GM12878 (cell line): ENCODE results near the gene DYDC1. TPM values are rescaled to one million over a fixed set of nuclear protein-coding genes. Genes with fewer than 3 reads are reported as not detected.

Experiments
- ATAC-seq: fragments of 200-7000 bp; cut with Tn5 transposase; 3 replicates; pipeline ENCODE4 v1.9.1; 2020; ENCODE audit warnings: mild to moderate bottlenecking, moderate library complexity
- BruUV-seq: library from RNA; stranded (reverse); fragments of 400-500 nt; replicated peaks from 2 replicates; lab custom pipeline; 2021; lab: Mats Ljungman, UMichigan
- CTCF ChIA-PET: fragments of 300-600 bp; sonication (Branson Sonifier 250); formaldehyde crosslinking; extraction: SDS; loops from one replicate; lab custom pipeline; 2021; ENCODE audit warnings: inconsistent platforms; lab: Yijun Ruan, JAX
- POLR2A ChIA-PET: fragments of 350-600 bp; formaldehyde crosslinking; extraction: SDS; loops from one replicate; lab custom pipeline; 2021; ENCODE audit warnings: inconsistent platforms; lab: Charles Lee
- RAD21 ChIA-PET: fragments of 300-600 bp; sonication (Branson Sonifier 250); formaldehyde crosslinking; loops from one replicate; lab custom pipeline; 2023; ENCODE audit warnings: antibody characterized with exemption; ENCODE audit not compliant: unreplicated experiment; lab: Charles Lee
- SMC1A ChIA-PET: fragments of 300-600 bp; sonication (Branson Sonifier 250); formaldehyde crosslinking; loops from one replicate; lab custom pipeline; 2023; ENCODE audit not compliant: unreplicated experiment, uncharacterized antibody; lab: Charles Lee
- DNase-seq: peaks from one replicate; pipeline ENCODE4 v3.0.0-alpha.2; 2011; ENCODE audit warnings: low read depth, low spot score
- FAIRE-seq: peaks from 3 replicates; lab custom pipeline; 2011; peaks lifted over from hg19 to GRCh38; lab: Jason Lieb, UNC
- H2AFZ ChIP-seq: 2 replicates; pipeline ENCODE4 v1.6.0; 2011; ENCODE audit warnings: low read depth, low read length, control low read depth; ENCODE audit not compliant: control insufficient read depth
- H3K27ac ChIP-seq: 2 replicates; pipeline ENCODE4 v1.5.1; 2011; ENCODE audit warnings: control low read depth; ENCODE audit not compliant: control insufficient read depth, insufficient read depth
- H3K27me3 ChIP-seq, 2 experiments: replicated peaks in 1 of 2; 2 replicates each; pipeline versions ENCODE4 v1.6.0 to v1.6.1; 2011; ENCODE audit warnings: low read length in 1 of 2; ENCODE audit not compliant: control insufficient read depth in 2 of 2, insufficient read depth in 2 of 2
- H3K36me3 ChIP-seq, 2 experiments: 2 replicates each; pipeline ENCODE4 v1.5.1; 2011; ENCODE audit warnings: low read length in 1 of 2; ENCODE audit not compliant: control insufficient read depth in 2 of 2, insufficient read depth in 2 of 2
- H3K4me1 ChIP-seq: 2 replicates; pipeline ENCODE4 v1.6.1; 2011; ENCODE audit warnings: mild to moderate bottlenecking, low read length, moderate library complexity, mixed read lengths; ENCODE audit not compliant: control insufficient read depth, insufficient read depth
- H3K4me2 ChIP-seq: 2 replicates; pipeline ENCODE4 v1.6.0; 2011; ENCODE audit warnings: control low read depth; ENCODE audit not compliant: control insufficient read depth, insufficient read depth
- H3K4me3 ChIP-seq: fragments of 200-600 bp; sonication (generic); 2 replicates; pipeline ENCODE4 v1.5.1; 2016
- H3K79me2 ChIP-seq: 2 replicates; pipeline ENCODE4 v1.6.0; 2011; ENCODE audit warnings: low read length; ENCODE audit not compliant: control insufficient read depth, insufficient read depth
- H3K9ac ChIP-seq: 2 replicates; pipeline ENCODE4 v1.8.0; 2011; ENCODE audit warnings: low read length, control low read depth, mixed read lengths; ENCODE audit not compliant: control insufficient read depth, insufficient read depth
- H3K9me3 ChIP-seq: replicated peaks from 3 replicates; pipeline ENCODE4 v1.5.1; 2011; ENCODE audit warnings: mild to moderate bottlenecking, low read length; ENCODE audit not compliant: control insufficient read depth, insufficient read depth
- H4K20me1 ChIP-seq: 2 replicates; pipeline ENCODE4 v1.6.0; 2011; ENCODE audit not compliant: control insufficient read depth, insufficient read depth
- BCL11A ChIP-seq: IDR thresholded peaks from 2 replicates; pipeline ENCODE4 v1.6.1; 2011; ENCODE audit warnings: low read depth, low read length
- CBX3 ChIP-seq: fragments of 200-600 bp; sonication (generic); IDR thresholded peaks from 2 replicates; pipeline ENCODE4 v1.6.1; 2016; ENCODE audit warnings: low read depth, borderline replicate concordance
- E4F1 ChIP-seq: fragments of 450-650 bp; IDR thresholded peaks from 2 replicates; pipeline ENCODE4 v1.6.1; 2018; ENCODE audit warnings: borderline replicate concordance, mild to moderate bottlenecking; ENCODE audit not compliant: partially characterized antibody
- ELK1 ChIP-seq: IDR thresholded peaks from 2 replicates; pipeline ENCODE4 v1.6.1; 2012; ENCODE audit warnings: low read depth, low read length, improper control_type of control experiment
- GATAD2B ChIP-seq: fragments of 450-650 bp; conservative IDR thresholded peaks from 2 replicates; pipeline ENCODE4 v1.6.1; 2017; ENCODE audit warnings: low read depth, mild to moderate bottlenecking, moderate library complexity
- HSF1 ChIP-seq: fragments of 150-350 bp; IDR thresholded peaks from 2 replicates; pipeline ENCODE4 v1.6.1; 2014; ENCODE audit warnings: mild to moderate bottlenecking, low read depth, low read length
- NR2C2 ChIP-seq: IDR thresholded peaks from 2 replicates; pipeline ENCODE4 v1.6.1; 2011; ENCODE audit warnings: borderline replicate concordance, low read depth; ENCODE audit not compliant: control insufficient read depth, insufficient read length
- NRF1 ChIP-seq: conservative IDR thresholded peaks from 2 replicates; pipeline ENCODE4 v1.6.1; 2011; ENCODE audit warnings: mild to moderate bottlenecking, low read depth, low read length, improper control_type of control experiment
- PKNOX1 ChIP-seq: fragments of 450-650 bp; IDR thresholded peaks from 2 replicates; pipeline ENCODE4 v1.6.1; 2016; ENCODE audit warnings: mild to moderate bottlenecking
- RAD21 ChIP-seq: IDR thresholded peaks from 2 replicates; pipeline ENCODE4 v1.6.1; 2011; ENCODE audit warnings: mild to moderate bottlenecking, low read depth, low read length, moderate library complexity; ENCODE audit not compliant: insufficient read depth
- RELB ChIP-seq: fragments of 450-650 bp; IDR thresholded peaks from 2 replicates; pipeline ENCODE4 v1.6.1; 2017; ENCODE audit warnings: low read depth, mild to moderate bottlenecking, moderate library complexity
- SIN3A ChIP-seq: IDR thresholded peaks from 2 replicates; pipeline ENCODE4 v1.6.1; 2012; ENCODE audit warnings: low read depth, low read length, improper control_type of control experiment
- SREBF1 ChIP-seq: IDR thresholded peaks from 2 replicates; pipeline ENCODE4 v1.6.1; 2012; ENCODE audit warnings: mild to moderate bottlenecking, low read length
- TCF12 ChIP-seq: IDR thresholded peaks from 2 replicates; pipeline ENCODE4 v1.6.1; 2011; ENCODE audit warnings: low read depth, mild to moderate bottlenecking, low read length
- WRNIP1 ChIP-seq: IDR thresholded peaks from 2 replicates; pipeline ENCODE4 v1.6.1; 2011; ENCODE audit warnings: low read depth, low read length, improper control_type of control experiment, borderline replicate concordance
- in situ Hi-C: fragments of 300-500 bp; cut with MboI; formaldehyde crosslinking; loops from 9 replicates; pipeline ENCODE4 v1.14.3; 2018; ENCODE audit warnings: mixed read lengths
- intact Hi-C: fragments of 100-400 bp; cut with micrococcal nuclease; formaldehyde crosslinking; loops from one replicate; pipeline ENCODE4 v1.14.2; 2022; ENCODE audit not compliant: unreplicated experiment
- polyA plus RNA-seq, 11 experiments: library from polyadenylated mRNA; depleted of rRNA in 4 of 11; unstranded in 6 of 11; stranded (reverse) in 5 of 11; fragments of >200 nt; fragmentation: Nextera tagmentation in 4 of 11; fragmentation: Illumina TruSeq in 1 of 11; extraction: Ambion mirVana in 4 of 11; extraction: Trizol in 1 of 11; gene quantifications; 1 replicate in 1 of 11; 2 replicates in 10 of 11; pipeline versions ENCODE4 v1.2.1 to v1.2.3, GENCODE V29; 2011 to 2016; ENCODE audit warnings: inconsistent platforms in 2 of 11, missing spikeins in 2 of 11, low read depth in 1 of 11
- total RNA-seq, 4 experiments: library from RNA; depleted of rRNA in 3 of 4; stranded (reverse); fragments of >200 nt in 3 of 4; fragmentation: Illumina TruSeq in 1 of 4; extraction: Trizol in 1 of 4; gene quantifications; 2 replicates each; pipeline versions ENCODE4 v1.2.1 to v1.2.3, GENCODE V29; 2013 to 2021

Gene DYDC1
- total and polyA plus RNA-seq, 10 of the 15 experiments (the other 5 are each of a cell fraction or from before 2014, with no cell fraction given), result not detected

GRCh38 chr10:80321183-80321582 lies 35.4 kb downstream of the DYDC1 start (continued):
- TF ChIP-seq HSF1, result no peak
- TF ChIP-seq, all 136 proteins: peak for 0

- no peak overlapping the region for H2AFZ ChIP-seq
- ChIA-PET POLR2A (no interaction called here), SMC1A (no interaction called here), CTCF (no interaction called here), RAD21 (no interaction called here)
- DNase-seq (no peak), ATAC-seq (no peak), FAIRE-seq (no peak)
- peaks cover 0 to 1% of the 10 kb centered on the region in 2 experiments; a peak in 2 of 4 replicates for H3K27me3 ChIP-seq
- no peak for TF ChIP-seq SIN3A
- no peak for TF ChIP-seq NR2C2
- no peak for TF ChIP-seq RELB
- TF ChIP-seq SREBF1, result no peak
- TF ChIP-seq RAD21, result no peak
- TF ChIP-seq ELK1, result no peak
- TF ChIP-seq WRNIP1, result no peak
- no peak for TF ChIP-seq TCF12
- TF ChIP-seq GATAD2B, result no peak
- no peak for TF ChIP-seq PKNOX1
- no peak for TF ChIP-seq CBX3
- TF ChIP-seq E4F1, result no peak
- TF ChIP-seq NRF1, result no peak
- TF ChIP-seq BCL11A, result no peak
- no peak overlapping the region for H3K9ac ChIP-seq
- in situ Hi-C loops (no loop called here), intact Hi-C loops (no loop called here)
- no peaks in the 10 kb centered on the region for H3K9me3 ChIP-seq
- H3K4me1 ChIP-seq, result no peaks in the 10 kb centered on the region
- no peak overlapping the region for H3K27ac ChIP-seq
- H3K4me3 ChIP-seq, result no peak overlapping the region
- no peaks in the 10 kb centered on the region for H3K36me3 ChIP-seq
- H3K4me2 ChIP-seq, result no peak overlapping the region
- H3K79me2 ChIP-seq, result no peaks in the 10 kb centered on the region
- no peaks in the 10 kb centered on the region for H4K20me1 ChIP-seq
- BruUV-seq, result no TSS peak
Measured at GRCh38 chr10:80320377-80320776, 36.2 kb downstream of the DYDC1 start.
